RPMI7951 (cell line): ENCODE data around the gene PTPRE. TPM values are rescaled to one million over a fixed set of nuclear protein-coding genes. Genes with fewer than 3 reads are reported as not detected.

Experiments
- DNase-seq: peaks from one replicate; pipeline ENCODE4 v3.0.0-alpha.2; 2012; ENCODE audit warnings: low read depth
- total RNA-seq: library from RNA; depleted of rRNA; stranded (reverse); fragments of >200 nt; shearing (Covaris generic); gene quantifications from 2 replicates; pipeline ENCODE4 v1.2.3, GENCODE V29; 2014

The PTPRE gene
- total RNA-seq, 1 experiment from 2014 or later = 17.5 TPM

- no peak for DNase-seq
Measured at GRCh38 chr10:128022261-128023196, 115.6 kb downstream of the PTPRE start.

DNA sequence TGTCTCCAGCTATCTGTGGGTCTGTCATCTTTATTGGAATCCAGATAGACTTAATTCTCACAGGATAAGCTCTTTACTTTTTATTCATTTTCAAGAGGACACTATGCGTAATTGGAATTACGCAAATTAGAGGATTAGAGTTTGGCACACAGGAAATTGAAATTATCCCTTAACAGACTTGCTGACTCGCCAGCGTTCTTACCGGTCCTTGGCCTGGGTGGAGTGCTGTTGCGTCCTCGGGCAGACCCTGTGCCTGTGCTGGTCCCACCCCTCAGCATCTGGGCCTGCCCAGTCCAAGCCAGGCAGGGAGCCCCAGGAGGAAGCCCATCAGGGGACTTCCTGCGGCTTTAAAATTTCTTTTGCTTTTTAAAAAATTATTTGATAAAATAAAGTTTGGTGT lies 117.5 kb downstream of the PTPRE start:
- no peak for DNase-seq

DNA sequence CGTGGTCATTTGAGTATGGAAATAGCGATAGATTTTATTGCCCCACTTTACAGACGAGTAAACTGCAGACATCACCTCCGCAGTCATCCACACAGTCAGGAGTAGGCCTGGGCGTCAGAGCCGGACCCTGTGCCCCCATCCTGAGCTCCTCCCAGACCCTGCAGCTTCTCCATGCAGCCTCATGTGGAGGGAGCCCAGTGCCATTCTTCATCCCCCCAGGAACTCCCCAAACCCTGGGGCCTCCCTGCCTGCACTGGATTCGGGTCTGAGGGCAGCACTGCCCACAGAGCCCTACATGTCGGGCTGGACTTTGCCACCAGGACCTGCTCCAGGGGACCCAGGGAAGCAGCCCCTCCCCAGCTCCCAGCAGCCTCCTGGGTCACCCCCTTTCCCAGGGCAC lies 118.5 kb downstream of the PTPRE start:
- no peak for DNase-seq

GRCh38 chr10:128025951-128026350 lies 119.0 kb downstream of the PTPRE start:
- DNase-seq = no peak

DNA sequence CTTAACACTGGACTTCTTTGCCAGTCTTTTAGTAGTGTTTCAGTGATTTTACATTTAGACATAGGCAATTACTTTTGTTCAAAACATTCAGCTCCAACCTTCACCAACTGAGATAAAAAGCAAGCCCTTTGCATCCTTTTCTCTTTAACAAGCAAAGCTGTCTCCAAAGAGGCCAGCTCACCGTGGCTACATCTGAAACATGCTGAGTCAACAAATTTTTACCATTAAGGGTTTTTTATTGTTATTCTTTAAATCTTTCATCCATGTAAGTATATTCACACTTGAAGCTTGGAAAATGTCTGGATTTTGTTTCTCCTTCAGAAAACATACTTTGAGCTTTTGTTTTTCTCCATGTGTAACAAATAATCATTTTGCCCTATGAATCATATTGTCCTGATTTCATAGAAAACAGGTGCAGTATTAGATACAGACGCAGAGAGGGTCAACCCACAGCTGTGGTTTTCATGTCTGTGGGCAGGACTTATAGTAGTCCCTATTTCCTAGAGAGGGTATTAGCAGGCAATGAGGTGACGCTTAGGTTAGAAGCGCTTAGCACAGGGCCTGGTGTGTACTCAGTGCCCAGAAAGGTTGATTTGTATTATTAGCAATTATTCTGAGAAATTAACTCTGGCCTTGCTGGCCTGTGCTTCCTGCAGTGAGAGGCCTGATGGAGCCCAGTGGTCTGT lies 119.9 kb downstream of the PTPRE start:
- no peak for DNase-seq

- DNase-seq = no peak
Measured at GRCh38 chr10:128027306-128027705, 120.4 kb downstream of the PTPRE start.

GRCh38 chr10:128027822-128028507 lies 121.1 kb downstream of the PTPRE start:
- DNase-seq = no peak

DNA sequence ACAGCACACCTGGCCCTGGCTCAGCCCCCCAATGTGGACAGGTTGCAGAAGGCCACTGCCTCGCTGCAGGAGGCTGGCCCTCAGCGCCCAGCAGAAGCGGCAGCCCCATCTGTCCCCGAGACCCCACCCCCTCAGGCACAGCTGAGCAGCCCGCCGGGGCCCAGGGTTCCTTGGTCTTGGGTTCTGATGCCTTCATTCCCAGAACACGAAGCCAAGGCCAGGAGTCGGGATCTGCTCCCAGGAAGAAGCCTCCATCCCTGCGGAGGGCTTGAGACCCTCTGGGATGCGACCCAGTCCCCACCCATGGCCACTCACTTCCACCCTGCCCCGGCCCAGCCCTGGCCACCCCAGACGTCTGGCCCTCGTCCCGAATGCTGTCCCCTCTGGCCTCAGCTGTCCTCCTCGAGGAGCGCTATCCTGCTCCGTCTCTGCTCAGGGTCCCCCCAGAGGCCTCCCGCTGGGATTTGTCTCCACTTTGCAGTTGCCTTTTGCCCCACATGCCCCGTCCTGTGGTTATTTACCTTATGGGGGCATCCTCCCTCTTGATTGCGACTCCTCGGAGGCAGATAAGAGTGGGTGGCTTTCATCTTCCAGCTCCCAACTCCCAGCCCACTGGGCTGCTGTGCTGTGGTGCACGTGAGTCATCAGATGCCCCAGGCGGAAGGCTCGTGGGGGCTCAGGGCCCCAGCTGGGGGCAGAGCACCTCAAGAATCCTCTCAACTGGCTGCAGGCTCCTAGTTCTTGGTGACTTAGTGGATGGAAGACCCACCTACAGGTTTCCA lies 121.8 kb downstream of the PTPRE start:
- DNase-seq = peak; percentile 77

GRCh38 chr10:128029290-128029651 lies 122.4 kb downstream of the PTPRE start:
- DNase-seq = no peak

DNA sequence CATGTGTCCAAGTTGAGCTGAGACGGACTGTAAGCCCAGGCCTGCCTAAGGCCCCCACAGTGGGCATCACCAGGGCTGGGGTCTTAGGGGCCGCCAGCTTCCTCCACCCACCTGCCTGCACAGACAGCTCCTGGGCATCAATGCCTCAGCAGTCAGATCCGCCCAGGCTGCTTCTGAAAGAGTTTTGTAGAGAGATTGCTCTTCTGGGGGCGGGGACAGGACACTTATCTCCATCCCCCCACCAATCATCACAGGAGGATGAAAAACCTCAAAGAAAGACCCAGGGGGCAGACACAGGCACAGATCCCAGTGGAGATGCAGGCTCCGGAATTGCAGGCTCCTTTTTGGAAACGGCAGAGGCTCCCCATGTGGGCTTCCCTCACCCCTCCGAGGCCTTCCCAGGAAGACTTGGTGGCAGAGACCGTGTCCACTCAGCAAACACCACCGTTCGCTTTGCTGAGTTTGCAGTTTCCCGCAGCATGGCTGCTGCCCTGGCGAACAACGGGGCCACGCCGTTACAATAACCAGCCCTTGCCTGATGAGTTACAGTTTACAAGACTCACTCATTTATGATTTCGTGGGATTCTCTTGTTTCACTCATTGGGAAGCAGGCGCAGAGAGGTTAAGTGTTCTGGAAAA lies 122.9 kb downstream of the PTPRE start:
- no peak for DNase-seq

DNA sequence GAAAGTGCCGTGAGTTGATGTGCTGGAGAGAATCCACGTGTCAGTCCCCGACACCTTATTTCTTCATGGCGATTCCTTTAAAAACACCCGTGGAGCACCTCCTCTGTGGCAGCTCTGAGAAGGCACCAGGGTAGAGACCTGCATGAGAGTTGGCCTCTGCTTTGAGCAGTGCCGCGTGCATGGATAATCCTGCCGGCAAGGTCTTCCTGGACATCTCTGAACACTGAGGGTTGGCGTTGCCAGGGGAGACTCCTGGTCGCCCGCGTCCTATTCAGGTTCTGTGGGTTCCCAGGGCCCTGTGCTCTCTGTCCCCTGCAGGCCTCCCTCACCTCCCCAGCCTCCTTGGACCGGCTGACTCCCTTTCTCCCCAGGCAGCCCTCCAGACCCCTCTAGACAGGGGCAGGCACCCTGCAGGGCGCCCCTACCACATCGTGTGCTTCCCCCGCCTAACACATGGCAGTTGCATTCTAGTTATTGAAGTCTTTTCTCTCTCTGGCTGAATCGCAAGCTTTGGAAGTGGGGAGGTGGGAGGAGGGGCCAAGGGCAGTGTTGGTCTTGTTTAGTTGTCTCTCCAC lies 123.7 kb downstream of the PTPRE start:
- DNase-seq = no peak

DNA sequence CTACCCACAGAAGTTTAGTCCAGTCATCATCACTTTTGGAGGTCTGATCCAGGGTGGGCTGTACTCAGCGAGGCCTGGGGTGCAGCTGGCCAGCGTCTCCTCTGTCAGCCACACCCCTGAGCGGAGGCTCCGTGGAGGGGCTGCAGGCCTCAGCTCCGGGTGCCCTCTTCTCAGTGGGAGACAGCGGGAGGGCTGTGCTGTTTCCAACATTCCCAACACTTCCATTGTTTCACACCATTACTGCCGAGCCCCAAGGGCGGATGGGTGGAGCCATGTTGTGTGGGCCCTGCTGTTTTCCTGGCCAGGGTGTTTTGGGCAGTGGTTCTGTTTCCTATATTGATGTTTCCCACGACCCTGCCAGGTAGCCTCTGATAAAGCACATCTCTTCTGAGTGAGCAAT lies 124.3 kb downstream of the PTPRE start:
- no peak for DNase-seq

DNA sequence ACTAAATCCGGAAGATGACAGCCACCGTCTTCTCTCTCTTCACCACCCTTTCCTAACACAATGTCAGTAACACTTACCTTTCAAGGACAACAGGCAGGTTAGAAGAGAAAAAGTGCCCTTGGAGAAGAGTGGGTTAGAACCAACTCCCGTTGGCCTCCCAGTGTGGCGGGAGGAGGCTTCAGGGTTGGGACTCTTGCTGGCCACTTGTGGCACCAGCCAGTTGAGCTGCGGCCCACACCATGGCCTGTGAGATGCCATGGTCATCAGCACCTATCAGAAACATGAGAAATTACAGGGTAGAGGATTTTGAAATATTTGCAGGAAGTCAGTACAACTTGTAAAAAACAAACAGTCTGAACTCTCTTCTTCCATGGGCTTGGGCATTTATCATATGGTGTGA lies 125.6 kb downstream of the PTPRE start:
- DNase-seq = no peak

DNA sequence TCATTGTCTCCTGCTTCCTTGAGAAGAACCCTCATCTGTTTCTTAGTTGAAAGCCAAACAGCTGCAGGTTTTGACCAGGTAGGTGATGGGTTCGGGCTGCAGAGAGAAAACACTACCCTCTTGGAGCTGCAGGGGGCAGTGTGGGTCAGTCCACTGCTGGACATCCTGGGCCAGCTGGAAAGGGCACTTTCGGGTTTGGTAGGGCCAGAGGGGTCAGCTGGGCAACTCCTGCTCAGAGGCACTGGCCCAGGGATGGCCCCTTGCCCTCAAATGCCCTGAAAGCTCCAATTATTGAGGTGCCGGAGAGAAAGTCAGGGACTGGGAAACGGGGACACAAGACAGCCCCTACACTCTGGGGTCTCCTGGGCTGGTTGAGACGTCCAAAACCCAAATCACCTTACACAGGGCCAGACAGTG lies 128.7 kb downstream of the PTPRE start:
- DNase-seq = peak; percentile 16

DNA sequence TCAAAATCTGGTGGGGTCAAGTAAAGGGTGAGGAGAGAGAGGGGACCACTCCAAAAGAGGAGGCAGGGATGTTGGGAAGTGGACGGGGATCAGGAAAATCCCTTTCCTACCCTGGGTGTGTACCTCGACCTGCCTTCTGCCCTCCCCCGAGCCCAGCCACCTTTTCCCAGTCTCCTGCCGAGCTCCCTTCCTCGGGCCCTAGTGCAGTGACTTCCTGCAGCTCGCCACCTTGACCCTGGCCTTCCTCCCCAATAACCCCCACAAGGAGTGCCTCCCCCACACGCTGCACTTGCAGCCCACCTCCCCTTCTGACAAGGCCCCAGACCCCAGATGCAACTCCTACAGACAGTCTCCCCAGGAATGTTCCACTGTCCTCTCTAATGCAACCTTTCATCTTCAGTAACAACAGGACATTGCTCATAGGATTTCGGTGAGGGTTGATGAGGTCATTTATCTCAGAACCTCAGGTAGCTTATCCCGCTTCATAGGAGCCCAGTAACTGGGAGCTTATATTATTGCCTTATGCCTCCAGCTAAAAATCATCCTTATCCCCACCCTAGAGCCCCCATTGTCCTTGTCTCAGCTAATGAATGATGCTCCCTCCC lies 129.2 kb downstream of the PTPRE start:
- no peak for DNase-seq

DNA sequence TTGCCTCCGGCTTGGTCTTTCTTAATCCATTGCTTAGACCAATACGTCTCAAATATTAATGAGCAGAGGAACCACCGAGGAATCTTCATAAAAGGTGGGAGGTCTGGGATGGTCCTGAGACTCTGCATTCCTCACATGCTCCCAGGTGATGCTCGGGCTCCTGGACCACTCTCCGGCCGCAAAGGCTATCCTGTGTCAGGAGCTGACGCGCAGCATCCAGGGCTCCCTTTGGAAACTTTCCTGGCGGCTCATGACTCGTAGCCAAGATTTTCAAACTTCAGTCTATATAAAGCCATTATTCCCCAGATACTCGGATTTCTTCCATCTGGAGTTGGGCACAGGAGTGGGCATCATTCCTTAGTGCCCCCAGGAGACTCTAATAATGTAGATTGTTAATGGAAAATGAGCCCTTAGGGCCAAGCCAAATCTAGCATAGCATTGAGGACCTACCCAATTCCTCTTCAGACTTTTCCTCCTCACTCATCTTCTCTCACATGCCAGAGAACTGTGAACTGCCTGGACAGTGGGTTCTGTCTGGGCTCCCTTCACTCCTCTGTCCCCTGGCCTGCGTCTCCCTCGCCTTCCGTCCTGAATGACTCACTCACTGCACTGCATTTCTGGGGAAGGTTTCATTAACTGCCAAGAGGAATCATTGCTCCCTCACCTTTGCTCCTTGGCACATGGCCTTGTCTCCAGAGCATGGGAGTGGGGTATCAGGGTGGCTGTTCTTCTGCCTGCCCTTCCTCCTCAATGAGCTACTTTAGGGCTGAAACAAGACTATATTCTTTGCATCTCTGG lies 130.0 kb downstream of the PTPRE start:
- DNase-seq = peak; percentile 77

GRCh38 chr10:128040096-128040495 lies 133.2 kb downstream of the PTPRE start:
- no peak for DNase-seq

DNA sequence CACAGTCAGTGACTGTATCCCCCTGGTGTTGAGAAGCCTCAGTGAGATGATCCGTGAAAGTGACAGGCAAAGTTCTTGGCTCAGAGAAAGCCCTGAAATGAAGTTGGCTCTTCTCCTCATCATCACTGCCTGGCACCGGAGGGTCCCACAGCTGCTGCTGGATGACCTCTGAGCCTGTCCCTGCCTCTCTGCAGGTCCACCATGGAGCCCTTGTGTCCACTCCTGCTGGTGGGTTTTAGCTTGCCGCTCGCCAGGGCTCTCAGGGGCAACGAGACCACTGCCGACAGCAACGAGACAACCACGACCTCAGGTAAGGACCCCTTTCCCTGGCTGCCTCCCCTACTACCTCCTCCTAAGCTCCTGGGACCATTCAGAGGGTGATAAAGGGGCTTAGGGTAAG lies 133.8 kb downstream of the PTPRE start:
- no peak for DNase-seq

GRCh38 chr10:128042131-128042610 lies 135.3 kb downstream of the PTPRE start:
- no peak for DNase-seq
